NCI-H2227 (cell line): ENCODE measurements around the gene BNC2.
A peak's percentile ranks its signal among the peaks of the same experiment; 100 is the strongest.
"Not testable (repeated sequence)": the region's sequence is repeated elsewhere in the genome, so short reads cannot be mapped to it uniquely, and the experiment has no call there.

Experiments used
- DNase-seq: peaks from one replicate; lab custom pipeline; 2025; ENCODE audit not compliant: unreplicated experiment; lab: John Stamatoyannopoulos, UW

BNC2 gene

DNA sequence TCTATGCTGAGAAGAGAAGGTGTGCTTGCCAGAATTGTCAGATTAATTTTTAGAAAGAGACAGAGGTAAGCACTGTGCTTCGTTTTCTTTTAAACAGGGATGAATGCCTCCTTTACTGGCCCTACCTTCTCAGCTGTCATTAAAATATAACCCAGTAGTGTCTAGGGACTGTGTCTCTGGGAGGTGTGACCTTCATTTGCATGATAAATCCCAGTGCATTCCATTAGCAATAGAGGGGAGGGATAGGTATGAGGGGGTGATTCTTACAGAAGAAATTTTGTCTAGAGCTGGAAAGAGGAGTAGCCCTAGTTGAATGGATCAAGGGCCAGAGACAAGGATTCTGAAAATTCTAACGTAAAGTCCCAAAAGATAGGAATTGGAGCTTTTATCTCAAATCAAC lies 351.5 kb downstream of the BNC2 start:
- no peak for DNase-seq

DNA sequence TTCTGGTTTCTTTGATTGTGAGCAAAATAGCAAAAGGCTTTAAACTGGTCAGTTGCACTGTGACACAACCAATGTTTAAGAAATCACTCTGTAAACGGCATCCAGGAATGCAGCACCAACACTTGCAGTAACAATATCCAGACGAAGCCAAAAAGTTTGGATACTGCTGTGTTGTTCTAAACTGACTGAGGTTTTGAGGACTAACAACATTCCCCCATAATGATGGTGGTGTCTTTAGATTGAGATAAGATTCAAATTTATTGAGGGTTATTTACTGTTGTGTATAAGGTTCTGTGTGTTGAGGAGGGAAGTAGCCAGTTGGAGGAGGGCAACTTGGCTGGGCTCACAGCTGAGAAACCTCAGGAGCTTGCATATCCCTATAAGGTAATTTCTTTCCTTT lies 353.6 kb downstream of the BNC2 start:
- DNase-seq = no peak

DNA sequence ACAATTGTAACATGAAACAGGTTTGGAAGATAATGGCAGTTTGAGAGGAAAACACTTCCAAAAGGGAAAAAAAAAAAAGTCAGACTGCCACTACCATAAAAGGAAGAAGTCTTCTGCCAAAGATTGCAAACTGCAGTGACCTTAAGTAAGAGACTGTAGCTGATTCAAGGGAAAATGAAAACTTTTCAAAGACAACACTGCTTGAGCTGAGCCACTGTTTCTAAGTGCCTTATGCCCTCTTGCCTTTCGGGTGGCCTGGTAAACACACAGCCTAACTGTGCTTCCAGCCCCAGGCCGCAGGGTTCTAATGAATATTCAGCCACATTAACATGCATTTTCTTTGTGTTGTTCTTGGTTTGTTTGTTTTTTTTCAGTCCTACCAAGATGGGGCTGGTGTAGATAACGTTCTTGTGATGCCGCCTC lies 354.6 kb downstream of the BNC2 start:
- DNase-seq = peak; percentile 4

DNA sequence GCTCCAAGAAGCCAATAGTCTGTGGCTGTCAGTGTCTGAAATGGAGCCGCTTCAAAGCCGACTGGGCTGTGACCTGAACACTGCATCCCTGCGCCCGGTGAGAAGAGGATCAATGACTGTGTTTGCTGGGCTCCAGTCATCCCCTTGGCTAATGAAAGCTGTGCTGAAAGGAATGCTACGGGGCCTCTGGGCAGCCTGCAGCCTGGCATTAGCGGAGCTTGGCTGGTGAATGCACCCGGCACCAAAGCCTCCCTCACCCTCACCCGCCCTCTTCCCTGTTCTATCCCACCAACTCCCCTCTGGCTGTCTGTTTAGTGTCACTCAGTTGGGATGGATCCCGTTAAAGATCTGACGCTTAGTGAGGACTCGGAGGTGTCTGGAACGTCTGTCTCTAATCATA lies 355.3 kb downstream of the BNC2 start:
- DNase-seq = peak; percentile 17

DNA sequence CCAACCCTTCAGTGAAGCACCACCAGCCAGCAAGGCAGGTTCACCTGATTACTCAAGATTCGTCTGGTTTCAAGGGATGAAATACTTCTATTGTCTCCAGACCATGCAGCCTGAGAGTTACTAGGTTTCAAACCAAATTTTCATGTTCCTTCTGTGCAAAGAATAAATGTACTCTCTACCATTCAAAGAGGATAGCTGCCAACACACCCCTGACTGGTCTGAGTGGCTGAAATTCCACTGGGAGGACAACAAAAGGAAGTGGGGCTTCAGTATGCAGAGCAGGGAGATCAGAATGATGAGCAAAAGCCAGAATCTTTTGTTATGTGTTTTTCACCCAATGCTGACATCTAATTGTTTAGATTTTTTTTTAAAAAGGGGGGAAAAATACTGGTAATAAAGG lies 356.3 kb downstream of the BNC2 start:
- no peak for DNase-seq

DNA sequence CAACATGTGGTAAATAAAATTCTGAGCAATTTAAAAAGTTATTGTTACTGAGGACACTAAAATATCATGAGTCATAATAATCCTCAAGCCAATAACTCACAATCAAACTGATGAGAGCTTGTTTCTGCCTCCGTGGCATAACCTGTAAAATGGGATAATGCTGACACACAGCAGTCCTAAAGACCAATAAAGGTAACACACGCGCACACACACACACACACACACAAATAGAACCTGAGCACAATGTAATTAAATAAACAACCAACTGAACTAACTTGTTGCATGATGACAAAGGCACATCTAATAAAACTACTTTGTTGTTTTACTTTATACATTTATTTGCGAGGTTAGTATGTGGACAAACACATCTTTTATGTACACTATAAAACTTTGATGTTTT lies 358.2 kb downstream of the BNC2 start:
- no peak for DNase-seq

DNA sequence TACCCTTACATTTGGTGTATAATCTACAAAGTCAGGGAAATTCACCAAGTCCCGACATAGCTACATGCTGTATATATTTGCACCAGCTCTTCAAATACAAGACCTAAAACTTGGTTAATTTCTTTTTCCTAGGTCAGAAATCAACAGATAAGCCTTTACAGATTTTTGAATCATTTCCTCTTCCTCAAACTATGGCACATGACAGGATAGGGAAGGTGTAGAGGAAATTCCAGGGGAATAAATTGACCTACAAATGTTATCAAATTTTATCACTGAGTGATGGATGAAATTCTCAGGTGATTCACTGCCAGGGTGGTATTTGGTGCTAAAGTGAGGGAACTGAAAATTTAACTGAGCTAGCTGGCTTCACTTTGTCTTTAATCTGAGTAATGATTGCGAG lies 360.0 kb downstream of the BNC2 start:
- no peak for DNase-seq

DNA sequence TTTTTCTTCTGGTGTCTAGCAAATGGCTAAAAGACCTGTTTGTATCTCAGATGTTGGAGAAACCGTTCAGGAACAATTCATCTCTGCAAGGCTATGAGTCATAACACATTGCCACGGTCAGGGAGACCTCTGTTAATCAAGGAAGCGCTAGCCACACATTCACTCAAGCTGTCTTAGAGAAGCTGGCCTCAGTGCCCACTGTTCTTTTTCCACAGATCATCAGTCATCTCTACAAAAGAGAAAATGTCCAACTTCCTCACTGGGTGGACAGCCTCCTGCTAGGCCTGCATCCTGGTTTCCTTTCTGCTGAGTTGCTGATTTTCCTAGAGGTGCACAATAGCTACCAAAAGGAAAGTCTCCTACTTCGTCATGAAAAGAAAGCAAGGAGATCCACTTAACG lies 360.5 kb downstream of the BNC2 start:
- no peak for DNase-seq

DNA sequence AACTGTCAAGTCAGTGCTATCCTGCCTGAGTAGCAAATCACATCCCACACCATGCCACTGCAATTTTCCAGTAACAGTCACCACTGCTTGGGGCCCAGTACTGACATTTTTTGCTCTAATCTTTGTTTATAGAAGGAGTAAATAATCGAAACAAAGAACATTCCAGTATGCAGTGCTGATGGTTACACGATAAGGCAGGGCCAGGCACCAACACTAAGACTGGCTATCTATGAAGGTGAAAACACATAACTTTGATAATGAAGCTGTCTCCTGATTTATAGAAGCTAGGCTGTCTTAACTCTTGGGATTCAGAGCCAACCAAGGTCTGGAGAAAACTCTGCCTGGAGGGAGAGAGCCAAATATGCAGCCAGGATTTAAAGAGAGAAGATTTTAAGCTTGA lies 365.3 kb downstream of the BNC2 start:
- DNase-seq = no peak

DNA sequence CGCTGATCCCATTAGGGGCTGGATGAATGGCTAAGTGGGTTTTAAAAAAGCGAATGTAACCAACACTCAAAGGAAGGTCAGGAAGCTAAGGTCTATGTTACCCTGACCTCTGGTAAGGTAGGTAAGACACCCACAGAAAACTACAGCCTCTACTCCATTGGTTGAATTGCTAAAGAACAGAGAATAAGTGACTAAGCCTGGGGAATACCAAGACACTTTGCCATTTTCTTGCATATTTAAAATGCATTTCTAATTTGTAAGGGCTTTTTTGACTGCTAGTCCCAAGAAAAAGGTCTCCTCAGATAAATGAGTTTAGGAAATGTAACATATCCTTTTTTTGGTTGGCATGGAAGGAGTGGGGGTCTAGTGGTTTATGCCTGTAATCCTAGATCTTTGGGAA lies 368.7 kb downstream of the BNC2 start:
- no peak for DNase-seq

DNA sequence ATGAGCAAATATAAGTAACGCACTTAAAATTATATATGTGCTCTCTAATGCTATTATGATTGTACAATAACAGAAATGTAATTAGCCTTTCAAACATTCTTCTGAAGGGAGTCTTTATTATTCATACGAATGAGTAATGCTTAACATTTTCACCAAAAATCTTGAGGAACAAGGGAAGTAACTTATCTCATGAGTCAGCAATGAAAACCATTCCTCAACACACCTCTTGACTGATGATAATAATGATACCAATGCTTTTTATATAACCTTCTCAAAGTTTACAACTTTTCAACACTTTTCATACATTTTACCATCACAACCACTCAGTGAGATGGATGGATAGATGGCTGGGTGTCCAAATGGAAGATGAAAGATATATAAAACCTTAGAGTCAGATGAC lies 369.3 kb downstream of the BNC2 start:
- no peak for DNase-seq

DNA sequence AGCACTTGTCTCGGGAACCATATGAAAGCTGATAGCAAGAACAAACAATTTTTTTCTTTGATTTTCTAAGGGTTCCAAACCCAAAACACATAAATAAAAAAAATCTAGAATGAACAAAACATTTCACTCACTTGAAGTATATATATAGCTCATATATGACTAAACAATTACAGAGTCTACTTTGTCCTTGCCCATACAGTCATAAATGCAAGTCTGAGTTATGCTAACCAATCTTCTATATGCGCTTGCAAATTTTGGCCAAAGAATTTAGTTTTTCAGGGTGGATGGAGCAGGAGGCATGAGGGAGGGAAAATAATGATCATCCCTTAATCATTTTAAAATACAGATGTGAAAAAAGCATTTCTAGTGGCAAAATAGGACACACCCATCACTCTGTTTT lies 370.1 kb downstream of the BNC2 start:
- no peak for DNase-seq

DNA sequence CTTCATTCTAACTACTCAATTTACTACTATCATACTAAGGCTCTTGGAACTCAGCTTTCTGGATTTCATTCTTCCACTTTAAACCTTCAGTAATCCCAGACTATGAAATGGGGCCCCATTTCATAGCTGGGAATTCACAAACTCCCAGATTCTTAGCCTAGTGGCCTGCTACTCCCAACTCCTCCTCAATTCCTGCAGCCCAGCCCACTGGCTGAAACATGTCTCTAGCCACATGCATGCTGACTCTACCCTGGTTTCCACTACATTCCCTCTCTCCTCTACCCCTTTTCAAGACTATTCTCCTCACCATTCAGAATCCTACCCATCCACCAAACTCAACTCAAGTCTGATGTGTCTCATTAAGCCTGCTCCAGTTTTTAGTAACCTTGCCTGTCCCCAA lies 370.6 kb downstream of the BNC2 start:
- DNase-seq = no peak

DNA sequence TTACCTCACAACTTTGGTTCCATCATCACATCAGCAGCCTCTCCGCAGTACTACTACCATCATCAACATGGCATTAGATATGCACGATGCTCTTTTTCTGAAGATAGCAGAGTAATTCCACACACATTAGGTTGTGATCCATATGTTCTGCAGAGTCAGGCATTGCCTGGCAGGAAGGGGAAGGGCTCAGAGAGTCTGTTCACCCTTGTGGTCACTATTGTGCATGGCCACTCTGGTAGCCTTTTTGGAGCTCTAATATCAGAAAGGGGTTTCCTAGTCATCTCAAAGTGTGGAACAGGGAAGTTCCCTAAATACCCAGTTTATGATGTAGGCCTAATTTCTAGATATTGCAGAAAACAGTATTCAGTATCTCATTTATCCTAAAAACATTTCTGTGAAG lies 373.6 kb downstream of the BNC2 start:
- DNase-seq = no peak

DNA sequence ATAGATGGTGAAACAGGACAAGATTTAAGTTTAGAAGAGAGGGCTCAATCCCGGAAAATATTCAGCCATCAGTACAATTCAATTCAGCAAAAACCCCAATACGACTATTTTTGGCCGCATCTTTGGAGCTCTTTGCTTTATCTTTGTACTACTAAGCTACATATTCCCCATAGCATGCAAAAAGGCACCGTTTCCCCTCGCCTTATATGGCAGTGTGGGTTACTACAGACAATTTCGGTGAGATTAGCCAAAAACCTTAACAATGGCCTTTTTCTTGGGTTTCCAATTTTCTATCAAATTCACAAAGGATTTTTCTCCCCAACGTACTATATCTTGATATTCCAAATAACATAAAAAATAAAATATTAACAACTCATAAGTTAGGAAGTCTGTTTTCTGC lies 382.6 kb downstream of the BNC2 start:
- no peak for DNase-seq

DNA sequence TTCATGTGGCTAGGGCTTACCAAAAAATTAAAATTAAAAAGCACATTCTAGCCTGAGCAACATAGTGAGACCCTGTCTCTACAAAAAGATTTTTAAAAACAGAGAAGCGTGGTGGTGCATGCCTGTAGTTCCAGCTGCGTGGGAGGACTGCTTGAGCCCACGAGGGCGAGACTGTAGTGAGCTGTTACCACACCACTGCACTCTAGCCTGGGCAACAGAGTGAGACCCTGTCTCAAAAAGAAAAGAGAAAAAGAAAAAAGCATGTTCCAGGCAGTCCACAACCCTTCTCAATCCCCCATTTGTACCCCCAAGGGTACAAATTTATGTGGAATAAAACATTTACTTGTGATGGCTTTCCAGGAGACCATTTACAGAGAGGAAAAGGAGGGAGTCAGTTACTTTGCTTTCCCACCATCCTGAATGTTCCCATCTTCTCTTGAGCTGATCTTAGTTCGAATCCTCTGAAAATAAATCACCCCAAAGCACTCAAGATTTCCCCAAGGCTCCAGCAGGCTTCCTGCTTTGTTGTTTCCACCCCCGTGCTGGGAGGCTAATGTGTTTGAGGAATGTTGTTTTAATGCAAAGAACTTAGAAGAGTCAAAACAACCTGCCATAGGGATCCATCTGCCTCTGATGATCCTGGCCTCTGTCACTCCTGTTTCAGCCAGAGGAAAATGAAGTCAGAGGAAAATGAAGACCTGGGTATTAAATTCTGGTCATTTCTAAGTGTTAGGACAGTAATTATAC lies 384.7 kb downstream of the BNC2 start:
- no peak for DNase-seq

DNA sequence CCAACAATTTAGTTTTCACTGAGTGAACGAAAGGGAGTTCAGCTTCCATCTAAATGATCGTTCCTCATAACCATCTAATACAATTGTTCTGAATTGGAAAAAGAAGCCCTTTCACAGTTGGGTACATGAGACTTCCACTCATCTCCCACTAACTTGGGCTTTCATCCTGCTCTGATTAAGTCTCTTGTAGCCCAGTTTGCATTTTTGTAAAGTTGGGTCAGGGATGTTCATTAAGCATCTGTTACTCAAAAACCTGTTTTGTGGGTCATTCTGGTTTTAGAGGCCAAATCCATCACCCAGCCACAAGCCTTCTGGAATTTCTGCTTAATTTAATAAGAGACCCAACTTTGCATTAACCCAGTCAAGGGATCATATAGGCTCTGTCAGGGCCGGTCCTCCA lies 385.3 kb downstream of the BNC2 start:
- DNase-seq = no peak

DNA sequence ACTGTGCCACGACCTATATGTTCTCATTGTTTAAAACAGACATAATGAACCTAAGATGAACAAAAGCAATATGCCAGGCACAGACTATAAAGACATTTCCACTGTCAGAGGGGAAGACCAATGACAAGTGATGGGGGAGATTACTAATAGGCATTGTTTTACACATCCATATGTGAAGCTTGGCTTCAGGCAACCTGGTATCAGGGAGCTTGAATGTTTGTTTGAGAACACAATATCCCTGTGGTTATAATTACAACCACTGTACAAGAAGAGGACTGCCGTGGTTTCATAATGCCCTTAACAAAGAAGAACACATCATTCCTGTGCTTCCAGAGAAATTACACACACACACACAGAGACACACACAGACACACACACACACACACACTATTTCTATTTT lies 385.7 kb downstream of the BNC2 start:
- no peak for DNase-seq

DNA sequence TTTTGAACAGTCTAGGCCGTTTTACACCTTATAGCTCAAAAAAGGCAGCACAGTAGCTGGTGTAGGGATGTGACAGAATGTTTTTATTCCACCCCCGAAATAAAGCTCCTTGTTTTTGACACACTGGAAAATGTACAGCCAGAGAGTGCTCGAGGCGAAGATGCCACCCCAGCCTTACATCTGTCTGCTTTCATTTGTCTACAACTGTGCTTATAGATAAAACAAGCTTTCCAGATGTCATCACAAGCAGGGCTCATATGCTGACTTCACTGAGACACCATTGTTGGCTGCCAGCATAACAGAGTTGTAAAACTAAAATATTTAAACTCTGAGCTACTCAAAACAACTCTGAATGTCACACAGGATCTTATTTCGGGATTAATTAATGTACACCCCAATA lies 386.3 kb downstream of the BNC2 start:
- no peak for DNase-seq

DNA sequence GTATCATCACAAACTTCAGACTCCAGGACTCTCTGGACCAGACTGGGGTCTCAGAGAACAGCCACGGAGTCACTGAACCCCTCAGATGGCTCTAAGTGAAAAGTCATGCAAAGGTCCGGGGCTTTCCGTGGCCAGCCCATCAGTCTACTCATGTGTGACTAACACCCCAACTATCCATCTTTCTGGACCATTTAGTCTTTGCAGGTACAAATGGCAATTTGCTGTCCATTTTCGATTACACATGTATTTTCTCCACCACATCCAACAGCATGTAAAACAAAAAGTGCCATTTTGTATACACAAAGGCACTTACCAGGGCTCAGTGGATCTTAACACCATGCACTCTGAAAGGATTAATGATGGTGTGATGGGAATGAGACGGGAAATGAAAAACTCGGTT lies 387.7 kb downstream of the BNC2 start:
- DNase-seq = no peak

DNA sequence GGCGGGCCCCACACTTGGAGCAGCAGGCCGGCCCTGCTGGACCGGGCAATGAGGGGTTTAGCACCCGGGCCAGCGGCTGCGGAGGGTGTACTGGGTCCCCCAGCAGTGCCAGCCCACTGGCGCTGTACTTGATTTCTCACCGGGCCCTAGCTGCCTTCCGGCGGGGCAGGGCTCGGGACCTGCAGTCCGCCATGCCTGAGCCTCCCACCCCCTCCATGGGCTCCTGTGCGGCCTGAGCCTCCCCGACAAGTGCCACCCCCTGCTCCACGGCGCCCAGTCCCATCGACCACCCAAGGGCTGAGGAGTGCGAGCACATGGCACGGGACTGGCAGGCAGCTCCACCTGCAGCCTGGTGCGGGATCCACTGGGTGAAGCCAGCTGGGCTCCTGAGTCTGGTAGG lies 389.9 kb downstream of the BNC2 start:
- DNase-seq = not testable (repeated sequence)

DNA sequence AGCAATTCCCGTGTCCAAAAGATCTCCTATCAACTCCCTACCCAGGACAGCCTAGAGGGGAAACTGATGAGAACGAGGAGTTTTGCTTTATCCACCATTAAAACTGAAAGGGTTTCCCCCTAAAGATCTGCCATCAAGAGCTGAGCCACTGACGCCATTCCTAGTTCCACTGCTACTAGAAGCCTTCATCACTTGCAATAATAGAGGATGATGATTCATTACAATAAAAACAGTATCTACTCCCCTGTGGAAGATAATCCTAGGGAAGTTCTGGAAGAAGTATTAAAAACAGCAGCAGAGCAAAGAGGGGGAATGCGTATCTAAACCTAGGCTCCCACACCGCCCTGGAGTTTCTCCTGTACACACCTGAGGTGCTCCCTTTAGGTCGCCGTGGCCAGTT lies 394.5 kb downstream of the BNC2 start:
- no peak for DNase-seq

DNA sequence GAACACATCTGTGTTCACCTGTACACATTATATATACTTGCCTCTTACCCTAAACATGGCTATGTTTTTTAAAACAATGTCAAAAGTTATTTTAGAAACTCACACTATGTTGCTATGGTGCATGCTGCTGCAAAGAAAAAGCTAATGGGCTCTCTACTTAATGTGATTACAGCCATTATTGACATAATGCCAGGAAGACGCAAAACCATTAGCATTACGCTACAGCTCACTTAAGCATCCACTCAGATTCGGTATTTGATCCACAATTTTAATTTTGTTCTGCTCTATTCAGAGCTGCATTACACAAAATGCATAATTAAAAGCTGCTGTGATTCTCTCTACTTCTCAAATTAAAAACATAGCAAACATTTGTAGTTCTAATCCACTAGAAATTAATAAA lies 395.2 kb downstream of the BNC2 start:
- DNase-seq = no peak

DNA sequence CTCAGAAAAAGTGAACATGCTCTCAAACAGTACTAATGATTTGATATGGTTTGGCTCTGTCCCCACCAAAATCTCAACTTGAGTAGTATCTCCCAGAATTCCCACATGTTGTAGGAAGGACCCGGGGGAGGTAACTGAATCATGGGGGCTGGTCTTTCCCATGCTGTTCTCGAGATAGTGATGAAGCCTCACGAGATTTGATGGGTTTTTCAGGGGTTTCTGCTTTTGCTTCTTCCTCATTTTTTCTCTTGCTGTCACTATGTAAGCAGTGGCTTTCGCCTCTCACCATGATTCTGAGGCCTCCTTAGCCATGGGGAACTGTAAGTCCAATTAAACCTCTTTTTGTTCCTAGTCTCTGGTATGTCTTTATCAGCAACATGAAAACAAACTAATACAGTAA lies 401.3 kb downstream of the BNC2 start:
- DNase-seq = no peak
